Right cardiac atrium (tissue), 5 donors: ENCODE measurements around the gene IRS2. TPM values are rescaled to one million over a fixed set of nuclear protein-coding genes. Genes with fewer than 3 reads are reported as not detected.
A peak's percentile ranks its signal among the peaks of the same experiment; 100 is the strongest.

Experiments
- ATAC-seq, 2 donors: fragments of 200-7000 bp; cut with Tn5 transposase; one replicate each; pipeline versions ENCODE4 v1.8.0 to v1.9.1; 2020; ENCODE audit warnings: moderate library complexity in 2 of 2, mild to moderate bottlenecking in 1 of 2
- DNase-seq, 3 donors: peaks; one replicate each; pipeline ENCODE4 v3.0.0-alpha.2; 2020
- H3K27ac ChIP-seq: one replicate; pipeline ENCODE4 v1.5.1; 2013; ENCODE audit warnings: mild to moderate bottlenecking, low read length, control low read depth, moderate library complexity
- H3K27me3 ChIP-seq: one replicate; pipeline ENCODE4 v1.6.1; 2013; ENCODE audit not compliant: control insufficient read depth, insufficient read depth
- H3K4me1 ChIP-seq: one replicate; pipeline ENCODE4 v1.6.1; 2013; ENCODE audit warnings: low read length; ENCODE audit not compliant: control insufficient read depth, insufficient read depth
- H3K4me3 ChIP-seq: one replicate; pipeline ENCODE4 v1.5.1; 2013; ENCODE audit warnings: low read length, control low read depth
- H3K9me3 ChIP-seq: one replicate; pipeline ENCODE4 v1.6.1; 2013; ENCODE audit warnings: low read length; ENCODE audit not compliant: control insufficient read depth
- WGBS: extraction: QIAGEN DNeasy Blood & Tissue Kit; methylation state at CpG from one replicate; pipeline ENCODE4 v1.1.7; 2013; 5-methylcytosine and 5-hydroxymethylcytosine counted together
- intact Hi-C, 4 donors: fragments of 100-400 bp; cut with DNase I; formaldehyde crosslinking; loops; one replicate each; pipeline versions ENCODE4 v1.11.0 to v1.14.0; 2022 to 2023
- polyA plus RNA-seq: library from polyadenylated mRNA; stranded (reverse); fragments of 200-250 nt; gene quantifications from one replicate; pipeline ENCODE4 v1.2.3, GENCODE V29; 2013
- total RNA-seq, 4 donors: library from RNA; stranded (reverse); fragmentation: NEBNext Ultra II Directional; extraction: Animal tissue kit (Norgen Biotek cat#: 25700); gene quantifications; one replicate each; pipeline ENCODE4 v1.2.1, GENCODE V29; 2021
- donor health status: healthy with polysubstance abuse.
- donor health status: DM: no; HTN: yes; CAD: no.
- donor health status: DM: no; HTN: no; CAD: no.
- donor health status: DM: no; HTN: yes; CAD: no; lungs with severe emphysema.
- donor health status: DM: yes; HTN: yes; CAD: no.

Gene IRS2
- total and polyA plus RNA-seq, 5 donors, result 7.4 to 28.4 (median 14.6) TPM

DNA sequence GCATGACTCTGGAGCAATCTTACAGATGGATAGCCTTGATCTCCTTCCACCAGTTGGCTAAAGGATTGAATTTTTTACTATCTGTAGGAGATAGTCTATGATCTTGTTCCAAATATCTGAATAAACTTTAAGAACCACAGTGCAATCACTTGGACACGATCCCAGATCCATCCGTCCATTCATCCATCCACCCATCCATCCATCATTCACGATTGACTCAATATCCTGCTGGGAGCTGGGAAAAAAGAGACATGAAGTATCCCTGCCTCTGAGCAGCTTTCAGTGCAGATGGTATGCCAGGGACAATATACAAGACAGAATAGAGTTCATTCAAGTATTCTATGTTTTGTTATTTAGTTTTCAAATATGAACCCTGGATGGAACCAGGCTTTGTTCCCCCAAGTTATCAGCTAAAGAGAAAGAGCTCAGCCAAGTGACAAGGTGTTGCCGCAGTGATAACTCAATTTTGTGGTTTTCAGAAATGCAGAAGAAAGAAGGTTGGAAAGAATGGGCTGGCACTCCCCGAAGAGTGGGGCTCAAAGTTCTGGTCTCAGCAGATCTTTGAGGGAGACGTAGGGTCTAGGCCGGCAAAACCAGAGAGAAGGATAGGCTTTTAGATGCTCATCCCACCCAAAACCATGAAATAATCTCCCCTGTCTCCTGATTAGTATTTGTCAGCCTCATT, 66.3 kb downstream of the IRS2 start:
- DNase-seq (no peak), ATAC-seq (no peak)
- Histone ChIP-seq H3K27ac (no peak overlapping the region), H3K9me3 (no peaks in the 10 kb centered on the region), H3K4me3 (no peak overlapping the region), H3K4me1 (no peaks in the 10 kb centered on the region), H3K27me3 (no peaks in the 10 kb centered on the region)
- intact Hi-C loops, result no loop called here
- 74% methylated on average over 7 of the region's 7 CpGs for WGBS

DNA sequence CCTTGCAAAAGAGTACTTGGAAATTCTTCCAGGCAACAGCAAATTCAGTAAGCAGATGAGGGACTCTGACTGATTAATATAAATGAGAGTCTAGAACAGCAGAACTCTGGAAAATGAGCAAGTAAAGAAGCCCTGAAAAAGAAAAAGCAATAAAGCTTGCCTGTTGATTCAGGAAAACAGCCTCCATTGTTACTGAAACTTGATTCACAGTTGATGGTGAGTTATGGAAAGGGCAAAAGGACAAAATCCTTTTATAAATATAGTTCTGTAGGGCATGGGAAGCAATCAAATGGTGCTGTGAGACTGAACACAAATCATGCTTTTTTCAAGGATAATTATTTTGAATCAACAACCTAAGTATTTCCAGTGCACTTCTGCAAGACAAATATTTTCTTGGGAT, 67.7 kb downstream of the IRS2 start:
- no peak for DNase-seq
- intact Hi-C loops, result no loop called here
- Histone ChIP-seq H3K4me1 (no peaks in the 10 kb centered on the region), H3K9me3 (no peaks in the 10 kb centered on the region), H3K4me3 (no peak overlapping the region), H3K27ac (no peak overlapping the region), H3K27me3 (no peaks in the 10 kb centered on the region)
- no peak for ATAC-seq

DNA sequence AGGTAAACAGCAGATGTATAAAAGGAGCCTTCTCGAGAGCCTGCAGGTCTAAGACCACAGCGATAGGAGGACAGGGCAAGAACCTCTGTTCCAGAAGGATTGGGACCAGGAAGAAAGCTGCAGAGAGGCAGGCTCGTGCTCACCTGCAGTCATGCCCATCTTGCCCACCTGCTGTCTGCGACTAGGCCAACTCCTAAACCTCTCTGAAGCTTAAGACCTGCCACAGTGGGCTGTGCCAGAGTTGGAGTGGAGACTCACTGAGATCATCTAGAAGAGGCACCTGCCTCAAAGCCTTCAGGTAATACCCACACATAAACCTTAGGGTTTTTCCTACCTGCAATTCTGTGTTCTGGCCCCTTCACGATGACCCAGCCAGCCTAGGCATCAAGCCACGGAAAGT, 68.7 kb downstream of the IRS2 start:
- H3K27ac ChIP-seq, result no peak overlapping the region
- ATAC-seq, result no peak
- 93% methylated on average over 6 of the region's 6 CpGs for WGBS
- H3K4me3 ChIP-seq, result no peak overlapping the region
- H3K27me3 ChIP-seq, result no peaks in the 10 kb centered on the region
- no peak for DNase-seq
- no peaks in the 10 kb centered on the region for H3K4me1 ChIP-seq
- no peaks in the 10 kb centered on the region for H3K9me3 ChIP-seq
- intact Hi-C loops, result no loop called here

DNA sequence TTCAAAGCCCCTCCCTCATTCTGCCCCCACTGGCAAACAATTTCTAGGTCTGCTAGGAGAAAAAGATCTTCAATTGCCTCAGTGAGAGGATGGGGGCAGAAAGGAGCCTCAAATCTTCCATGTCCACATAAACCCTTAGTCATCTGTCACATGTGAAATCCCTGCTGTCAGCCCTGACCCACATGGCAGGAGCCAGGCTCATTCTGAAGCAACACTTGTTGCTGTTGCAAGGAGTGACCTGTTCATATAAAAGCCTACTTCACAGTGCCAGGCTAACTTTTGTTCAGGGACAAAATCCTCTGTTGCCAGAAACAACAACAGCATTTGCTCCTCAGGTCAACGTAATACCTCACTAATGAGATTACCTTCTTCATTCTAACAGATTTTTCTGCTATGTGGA, 70.5 kb downstream of the IRS2 start:
- H3K9me3 ChIP-seq, result no peaks in the 10 kb centered on the region
- no peak overlapping the region for H3K27ac ChIP-seq
- peak; percentile 38 to 73 for ATAC-seq
- no peaks in the 10 kb centered on the region for H3K27me3 ChIP-seq
- H3K4me3 ChIP-seq, result no peak overlapping the region
- DNase-seq, result no peak
- intact Hi-C loops, result no loop called here
- 79% methylated on average over 1 of the region's 1 CpG for WGBS
- H3K4me1 ChIP-seq, result no peaks in the 10 kb centered on the region

DNA sequence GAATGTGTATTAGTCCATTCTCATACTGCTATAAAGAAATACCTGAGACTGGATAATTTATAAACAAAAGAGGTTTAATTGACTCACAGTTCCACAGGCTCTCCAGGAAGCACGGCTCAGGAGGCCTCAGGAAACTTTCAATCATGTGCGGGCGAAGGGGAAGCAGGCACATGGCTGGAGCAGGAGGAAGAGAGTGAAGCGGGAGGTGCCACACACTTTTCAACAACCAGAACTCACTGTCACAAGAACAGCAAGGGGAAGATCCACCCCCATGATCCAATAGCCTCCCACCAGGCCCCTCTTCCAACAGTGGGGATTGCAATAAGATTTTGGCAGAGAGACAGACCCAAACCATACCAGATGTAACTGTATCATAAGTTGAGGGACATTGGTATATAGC, 72.7 kb downstream of the IRS2 start:
- no peaks in the 10 kb centered on the region for H3K9me3 ChIP-seq
- H3K4me1 ChIP-seq, result no peaks in the 10 kb centered on the region
- WGBS, result 76% methylated on average over 4 of the region's 4 CpGs
- intact Hi-C loops, result no loop called here
- no peak for ATAC-seq
- no peak overlapping the region for H3K27ac ChIP-seq
- DNase-seq, result no peak
- H3K27me3 ChIP-seq, result no peaks in the 10 kb centered on the region
- no peak overlapping the region for H3K4me3 ChIP-seq

DNA sequence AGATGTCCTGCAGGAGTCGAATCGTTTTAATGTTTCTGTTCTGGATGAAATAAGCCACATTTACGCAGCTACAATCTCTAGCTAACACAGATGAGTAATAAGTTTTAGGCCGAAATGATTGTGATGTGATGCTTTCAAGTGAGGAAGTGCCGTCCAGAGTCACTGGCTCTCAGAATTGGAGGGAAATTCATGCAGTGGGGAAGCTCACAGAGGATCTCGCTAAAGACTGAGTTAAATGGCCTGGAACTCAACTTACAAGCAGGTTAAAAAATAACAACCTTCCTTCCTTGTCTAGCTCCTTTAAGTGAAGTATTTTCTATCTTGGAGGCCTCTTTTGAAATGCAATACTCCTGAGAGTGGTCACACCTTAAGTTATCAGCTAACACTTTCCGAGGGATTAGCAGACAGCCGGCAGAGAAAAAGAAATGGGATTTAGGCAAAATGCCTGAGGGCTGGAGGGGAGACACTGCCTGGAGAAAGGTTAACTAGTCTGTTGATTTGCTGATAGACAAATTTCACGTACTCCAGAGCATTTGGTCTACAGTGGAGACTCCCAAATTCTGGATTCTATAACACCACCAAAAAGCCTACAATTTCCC, 74.2 kb downstream of the IRS2 start:
- H3K27me3 ChIP-seq, result no peaks in the 10 kb centered on the region

DNA sequence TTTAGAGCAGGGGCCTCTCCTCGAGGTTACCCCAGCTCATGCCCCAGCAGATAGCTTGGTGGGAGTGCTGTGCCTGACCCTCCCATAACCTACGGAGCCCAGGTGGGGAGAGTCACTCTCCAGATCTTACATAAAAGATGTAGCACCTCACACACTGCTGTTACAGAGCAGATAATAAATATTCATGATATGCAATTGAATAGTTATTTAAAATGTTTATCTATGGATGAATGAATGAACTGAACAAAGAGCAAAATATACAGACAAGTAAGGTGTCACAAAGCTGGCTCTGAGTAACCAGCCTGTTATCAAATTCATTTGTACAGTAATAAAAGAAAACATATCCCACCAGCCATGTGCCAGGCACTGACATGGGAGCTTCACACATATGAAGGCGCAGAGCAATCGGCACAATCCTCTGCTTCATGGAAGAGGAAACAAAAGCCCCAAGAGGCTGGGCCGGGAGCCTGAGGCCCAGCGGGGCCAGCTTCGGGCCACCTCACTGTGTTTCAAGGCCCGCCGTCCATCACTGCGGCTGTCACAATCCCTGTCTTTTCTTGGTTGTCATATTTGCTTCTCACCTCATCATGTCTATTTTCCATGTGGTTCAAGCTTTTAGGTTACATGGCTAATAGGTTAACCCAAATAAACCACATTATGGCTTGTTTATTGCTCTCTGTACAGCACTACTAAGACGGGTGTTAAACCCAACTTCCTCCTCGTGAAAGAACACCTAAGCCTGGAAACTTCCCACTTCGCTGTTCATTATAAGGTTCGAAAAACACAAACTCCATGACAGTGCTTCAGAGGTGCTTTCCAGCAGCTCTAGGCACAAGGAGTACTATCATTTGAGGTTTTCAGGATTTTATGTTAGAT, 78.4 kb downstream of the IRS2 start:
- intact Hi-C loops, result no loop called here
- Histone ChIP-seq H3K27ac (no peak overlapping the region), H3K4me3 (no peak overlapping the region), H3K4me1 (no peaks in the 10 kb centered on the region), H3K27me3 (no peaks in the 10 kb centered on the region), H3K9me3 (no peaks in the 10 kb centered on the region)
- DNase-seq, result no peak
- ATAC-seq, result no peak
- 90% methylated on average over 14 of the region's 14 CpGs for WGBS

More for the DNA sequence above, 74.2 kb downstream of the IRS2 start:
- intact Hi-C loops, result no loop called here
- DNase-seq, result no peak
- H3K27ac ChIP-seq, result no peak overlapping the region
- no peaks in the 10 kb centered on the region for H3K4me1 ChIP-seq
- H3K4me3 ChIP-seq, result no peak overlapping the region
- ATAC-seq, result no peak
- 52% methylated on average over 9 of the region's 9 CpGs for WGBS
- no peaks in the 10 kb centered on the region for H3K9me3 ChIP-seq

DNA sequence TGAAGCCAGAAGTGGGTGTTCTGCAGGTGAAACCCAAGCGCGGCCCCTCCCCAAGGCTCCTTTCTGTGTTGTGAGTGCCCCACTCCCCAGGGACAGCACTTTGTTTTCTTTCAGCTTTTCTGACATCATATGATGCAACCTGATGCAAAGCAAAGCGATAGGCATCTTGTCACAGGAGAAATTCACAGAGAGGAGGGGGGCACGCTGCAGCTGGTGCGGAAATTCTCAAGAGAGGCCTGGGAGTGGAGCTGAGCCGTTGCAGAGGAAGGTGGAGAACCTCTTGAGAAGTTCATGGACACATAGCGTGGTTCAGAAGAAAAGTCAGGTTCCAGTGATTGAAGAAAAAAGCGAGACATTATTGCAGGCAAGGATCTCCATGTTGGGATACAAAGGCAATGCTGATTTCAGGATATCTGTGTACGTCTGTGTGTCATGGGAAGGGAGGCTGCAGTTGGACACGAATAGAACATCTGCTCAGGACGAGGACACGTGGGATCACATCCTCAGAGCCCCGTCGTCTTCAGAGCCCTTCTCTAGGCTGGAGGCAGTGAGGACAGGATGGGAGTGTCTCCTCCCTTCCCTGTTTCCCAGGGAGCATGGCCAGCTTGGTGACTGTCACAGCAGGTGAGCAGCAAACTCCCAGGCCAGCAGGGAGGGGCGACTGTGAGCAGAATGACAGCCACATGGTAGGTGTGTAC, 79.2 kb downstream of the IRS2 start:
- 72% methylated on average over 15 of the region's 15 CpGs for WGBS
- DNase-seq, result no peak
- intact Hi-C loops, result no loop called here
- Histone ChIP-seq H3K9me3 (no peaks in the 10 kb centered on the region), H3K27me3 (no peaks in the 10 kb centered on the region), H3K27ac (no peak overlapping the region), H3K4me1 (no peaks in the 10 kb centered on the region), H3K4me3 (no peak overlapping the region)
- ATAC-seq, result no peak

DNA sequence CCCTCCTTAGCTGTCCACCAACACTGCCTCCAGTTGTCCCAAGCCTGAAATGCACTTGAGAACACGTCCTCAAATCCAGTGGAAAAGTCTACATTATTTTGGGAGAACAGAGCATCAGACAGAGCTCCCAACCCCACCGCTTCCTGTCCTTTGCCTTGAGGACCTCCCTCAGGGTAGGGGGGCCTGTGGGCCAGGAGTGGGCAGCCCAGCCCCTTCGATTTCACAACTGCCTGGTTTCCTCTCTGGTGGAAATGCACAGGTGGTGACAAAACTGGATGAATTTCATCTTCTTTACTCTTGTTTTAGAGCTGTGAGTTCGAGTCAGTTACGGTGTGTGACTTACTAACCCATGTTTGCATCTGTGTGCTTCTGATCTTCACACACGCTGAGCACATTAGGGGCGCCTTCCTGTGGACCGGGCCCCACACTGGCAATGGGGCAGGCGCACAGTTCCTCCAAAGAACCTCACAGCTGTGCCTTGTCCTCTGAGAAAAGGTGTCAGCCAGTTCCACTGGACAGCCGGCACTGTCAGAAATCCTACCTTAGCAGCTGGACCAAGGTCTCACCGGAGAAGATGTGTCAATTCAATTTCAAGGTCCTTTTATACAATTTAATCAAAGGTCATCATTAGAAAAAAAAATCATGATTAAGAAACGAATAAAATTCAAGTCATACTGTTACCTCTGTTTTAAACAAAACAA, 80.2 kb downstream of the IRS2 start:
- WGBS, result 87% methylated on average over 12 of the region's 12 CpGs

DNA sequence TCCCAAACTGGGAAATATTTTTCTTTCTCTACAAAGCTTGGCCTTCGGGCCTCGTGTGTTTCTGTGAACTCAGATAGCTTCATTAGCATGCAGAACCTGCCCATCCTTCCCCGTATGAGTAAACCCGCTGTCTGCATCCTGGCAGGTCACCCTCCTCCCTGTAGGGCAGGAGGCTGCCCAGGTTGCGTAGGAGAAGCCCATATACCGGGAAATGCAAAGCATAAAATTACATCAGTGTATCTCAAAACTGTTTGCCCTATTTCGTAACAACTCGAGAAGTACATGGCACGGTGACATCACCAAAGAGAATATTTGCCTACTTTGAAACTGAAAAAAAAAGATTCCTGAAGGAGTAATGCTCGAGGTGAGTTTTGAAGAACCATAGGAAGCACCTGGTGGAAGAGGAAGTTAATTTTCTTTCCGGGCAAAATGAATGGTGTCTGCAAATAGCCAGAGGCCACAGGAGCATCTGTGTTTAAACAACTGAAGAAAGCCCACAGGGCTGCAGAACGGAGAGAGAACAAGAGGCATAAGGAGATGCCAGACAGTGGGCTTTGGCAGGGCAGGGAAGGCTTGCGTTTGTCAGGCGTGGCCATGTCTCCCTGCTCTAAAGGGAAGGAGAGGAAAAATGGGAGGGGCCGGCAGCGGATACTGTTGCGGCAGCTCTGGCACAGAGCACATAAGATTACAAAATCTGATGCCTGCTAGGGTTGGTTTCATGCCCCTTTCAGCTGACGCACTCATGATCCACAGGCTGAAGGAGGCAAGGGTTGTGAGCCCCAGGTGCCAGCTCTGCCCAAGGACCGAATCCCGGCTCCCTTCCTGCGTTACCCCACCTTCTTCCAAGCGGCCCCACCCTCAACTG, 81.4 kb downstream of the IRS2 start:
- no peaks in the 10 kb centered on the region for H3K4me1 ChIP-seq
- no peaks in the 10 kb centered on the region for H3K9me3 ChIP-seq
- peak overlapping the region; percentile 2 for H3K27ac ChIP-seq
- intact Hi-C loops, result no loop called here
- no peak overlapping the region for H3K4me3 ChIP-seq
- peak; percentile 73 to 74 for ATAC-seq
- peak; percentile 52 to 79 (median 78) for DNase-seq
- H3K27me3 ChIP-seq, result no peaks in the 10 kb centered on the region
- WGBS, result 63% methylated on average over 22 of the region's 22 CpGs

More for the DNA sequence above, 80.2 kb downstream of the IRS2 start:
- H3K4me1 ChIP-seq, result no peaks in the 10 kb centered on the region
- H3K4me3 ChIP-seq, result no peak overlapping the region
- H3K9me3 ChIP-seq, result no peaks in the 10 kb centered on the region
- H3K27ac ChIP-seq, result no peak overlapping the region
- no peak for DNase-seq
- ATAC-seq, result no peak
- intact Hi-C loops, result no loop called here
- no peaks in the 10 kb centered on the region for H3K27me3 ChIP-seq
